ENCODE measurements around the gene DCHS1.

DCHS1 gene

GRCh38 chr11:6604081-6604626 lies 51.5 kb downstream of the DCHS1 start:
- peak overlapping the region; percentile 87 for H3K18ac ChIP-seq (ENCODE audit: low read length)
- peak overlapping the region; percentile 63 for H3K9ac ChIP-seq (ENCODE audit: low read length)
- no peaks in the 10 kb centered on the region for H3K27me3 ChIP-seq (ENCODE audit: insufficient read depth, low read length)
- peak overlapping the region; percentile 88 for H2BK120ac ChIP-seq (ENCODE audit: insufficient read depth, low read length, poor library complexity)
- H3K4me2 ChIP-seq (ENCODE audit: low read length), result peak overlapping the region; percentile 69
- H3K4me1 ChIP-seq (ENCODE audit: control insufficient read depth in 1 of 2, insufficient read depth in 2 of 2, low read length in 2 of 2), result peaks cover 12 to 25% of the 10 kb centered on the region in 2 experiments
- peak overlapping the region; percentile 93 for H2BK5ac ChIP-seq (ENCODE audit: low read depth, low read length, poor library complexity)
- no peaks in the 10 kb centered on the region for H3K9me3 ChIP-seq (ENCODE audit: insufficient read depth, low read depth, low read length)
- peaks cover 25% of the 10 kb centered on the region for H3K79me1 ChIP-seq (ENCODE audit: low read length)
- H3K23ac ChIP-seq (ENCODE audit: low read length), result no peak overlapping the region
- H4K8ac ChIP-seq (ENCODE audit: low read depth, low read length), result peak overlapping the region; percentile 88
- peak overlapping the region; percentile 33 for H2AK5ac ChIP-seq (ENCODE audit: low read length)
- peak overlapping the region; percentile 98 for H3K14ac ChIP-seq (ENCODE audit: low read length)
- H4K91ac ChIP-seq (ENCODE audit: low read depth, low read length), result peak overlapping the region; percentile 87
- peaks cover 32 to 42% of the 10 kb centered on the region in 2 experiments for H3K36me3 ChIP-seq (ENCODE audit: control insufficient read depth in 1 of 2, insufficient read depth in 2 of 2, low read length in 2 of 2)
- peak overlapping the region; percentile 98 for H4K12ac ChIP-seq (ENCODE audit: low read depth, low read length)
- peak; percentile 9 to 51 for DNase-seq
- no CpG with 5 or more reads among the region's 20 CpGs for WGBS (ENCODE audit: extremely low coverage, insufficient coverage, insufficient read length)
- peak overlapping the region; percentile 89 for H3K4ac ChIP-seq (ENCODE audit: low read depth, low read length)
- peak overlapping the region; percentile 72 for H2BK12ac ChIP-seq (ENCODE audit: low read length)
- peak overlapping the region; percentile 80 for H3K4me3 ChIP-seq (ENCODE audit: low read depth, low read length)
- H3K79me2 ChIP-seq (ENCODE audit: control insufficient read depth, insufficient read depth, low read length, poor library complexity), result peaks cover 27% of the 10 kb centered on the region
- H3K27ac ChIP-seq (ENCODE audit: low read depth, low read length), result peak overlapping the region; percentile 87
- H2AFZ ChIP-seq (ENCODE audit: insufficient read depth, low read length, poor library complexity), result peak overlapping the region; percentile 85

DNA sequence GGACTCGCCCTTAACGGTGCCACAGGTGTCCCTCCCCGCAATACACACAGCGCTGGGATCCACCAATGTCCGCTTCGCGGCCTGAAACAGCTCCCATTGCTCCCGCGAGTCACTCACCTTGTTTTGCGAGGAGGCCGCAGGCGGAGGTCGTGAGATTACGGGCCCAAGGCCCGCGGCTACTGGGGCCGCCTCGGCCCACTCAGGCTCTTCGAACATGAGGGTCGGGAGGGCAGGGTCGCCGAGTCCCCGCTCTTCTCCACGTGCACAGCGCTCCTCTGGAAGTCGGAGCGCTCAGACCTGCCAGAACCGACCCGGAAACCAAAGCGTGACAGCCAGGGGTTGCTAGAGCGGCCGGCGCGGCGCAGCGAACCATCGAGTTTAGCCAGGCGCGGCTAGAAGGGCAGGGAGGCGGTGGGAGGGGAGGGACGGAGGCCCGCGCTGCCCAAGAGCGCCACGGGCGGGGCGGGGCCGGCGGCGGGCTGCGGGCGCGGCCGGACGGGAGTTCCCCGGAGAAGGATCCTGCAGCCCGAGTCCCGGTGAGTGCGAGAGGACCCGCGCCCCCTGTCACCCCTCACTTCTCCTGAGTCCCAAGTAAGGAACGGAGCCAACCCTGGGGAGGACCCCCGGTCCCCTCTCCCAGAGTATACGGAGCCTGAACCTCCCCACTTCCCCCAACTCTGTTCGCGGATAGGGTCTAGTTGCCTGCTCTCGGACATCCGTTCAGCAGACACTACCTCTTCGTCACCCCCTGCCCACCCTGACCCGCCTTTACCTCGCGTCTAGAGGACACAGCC lies 52.1 kb downstream of the DCHS1 start, which contains the start of the genes ILK and RRP8:
Gene ILK (plus strand): TSS at position 488 of the 794 bp plus-strand sequence. CDS start 498 bp downstream, outside the sequence.
Gene RRP8 (minus strand): TSS at position 330 of the 794 bp plus-strand sequence. CDS start 114 bp downstream, at position 216.
- H3K79me1 ChIP-seq (ENCODE audit: low read length), result peaks cover 25% of the 10 kb centered on the region
- peaks cover 28 to 40% of the 10 kb centered on the region in 2 experiments for H3K36me3 ChIP-seq (ENCODE audit: control insufficient read depth in 1 of 2, insufficient read depth in 2 of 2, low read length in 2 of 2)
- H3K9me3 ChIP-seq (ENCODE audit: insufficient read depth, low read depth, low read length), result no peaks in the 10 kb centered on the region
- WGBS (ENCODE audit: extremely low coverage, insufficient coverage, insufficient read length), result no CpG with 5 or more reads among the region's 72 CpGs
- peak within 1 kb of the TSS; percentile 93 for H3K4me2 ChIP-seq (ENCODE audit: low read length)
- H3K27me3 ChIP-seq (ENCODE audit: insufficient read depth, low read length), result no peaks in the 10 kb centered on the region
- H3K23ac ChIP-seq (ENCODE audit: low read length), result no peak within 1 kb of the TSS
- peak within 1 kb of the TSS; percentile 93 for H2BK5ac ChIP-seq (ENCODE audit: low read depth, low read length, poor library complexity)
- H4K12ac ChIP-seq (ENCODE audit: low read depth, low read length), result peak within 1 kb of the TSS; percentile 98
- peak; percentile 73 to 90 for DNase-seq
- H3K18ac ChIP-seq (ENCODE audit: low read length), result peak within 1 kb of the TSS; percentile 87
- H3K14ac ChIP-seq (ENCODE audit: low read length), result peak within 1 kb of the TSS; percentile 98
- peaks cover 27% of the 10 kb centered on the region for H3K79me2 ChIP-seq (ENCODE audit: control insufficient read depth, insufficient read depth, low read length, poor library complexity)
- H3K4me1 ChIP-seq (ENCODE audit: control insufficient read depth in 1 of 2, insufficient read depth in 2 of 2, low read length in 2 of 2), result peaks cover 12 to 25% of the 10 kb centered on the region in 2 experiments
- peak within 1 kb of the TSS; percentile 87 for H3K27ac ChIP-seq (ENCODE audit: low read depth, low read length)
- H3K4ac ChIP-seq (ENCODE audit: low read depth, low read length), result peak within 1 kb of the TSS; percentile 89
- H2BK12ac ChIP-seq (ENCODE audit: low read length), result peak within 1 kb of the TSS; percentile 72
- peak within 1 kb of the TSS; percentile 93 for H3K9ac ChIP-seq (ENCODE audit: low read length)
- H3K4me3 ChIP-seq (ENCODE audit: low read depth, low read length), result peak within 1 kb of the TSS; percentile 80
- peak within 1 kb of the TSS; percentile 95 for H4K8ac ChIP-seq (ENCODE audit: low read depth, low read length)
- peak within 1 kb of the TSS; percentile 88 for H2BK120ac ChIP-seq (ENCODE audit: insufficient read depth, low read length, poor library complexity)
- peak within 1 kb of the TSS; percentile 61 for H2AK5ac ChIP-seq (ENCODE audit: low read length)
- peak within 1 kb of the TSS; percentile 87 for H4K91ac ChIP-seq (ENCODE audit: low read depth, low read length)
- peak within 1 kb of the TSS; percentile 89 for H2AFZ ChIP-seq (ENCODE audit: insufficient read depth, low read length, poor library complexity)

DNA sequence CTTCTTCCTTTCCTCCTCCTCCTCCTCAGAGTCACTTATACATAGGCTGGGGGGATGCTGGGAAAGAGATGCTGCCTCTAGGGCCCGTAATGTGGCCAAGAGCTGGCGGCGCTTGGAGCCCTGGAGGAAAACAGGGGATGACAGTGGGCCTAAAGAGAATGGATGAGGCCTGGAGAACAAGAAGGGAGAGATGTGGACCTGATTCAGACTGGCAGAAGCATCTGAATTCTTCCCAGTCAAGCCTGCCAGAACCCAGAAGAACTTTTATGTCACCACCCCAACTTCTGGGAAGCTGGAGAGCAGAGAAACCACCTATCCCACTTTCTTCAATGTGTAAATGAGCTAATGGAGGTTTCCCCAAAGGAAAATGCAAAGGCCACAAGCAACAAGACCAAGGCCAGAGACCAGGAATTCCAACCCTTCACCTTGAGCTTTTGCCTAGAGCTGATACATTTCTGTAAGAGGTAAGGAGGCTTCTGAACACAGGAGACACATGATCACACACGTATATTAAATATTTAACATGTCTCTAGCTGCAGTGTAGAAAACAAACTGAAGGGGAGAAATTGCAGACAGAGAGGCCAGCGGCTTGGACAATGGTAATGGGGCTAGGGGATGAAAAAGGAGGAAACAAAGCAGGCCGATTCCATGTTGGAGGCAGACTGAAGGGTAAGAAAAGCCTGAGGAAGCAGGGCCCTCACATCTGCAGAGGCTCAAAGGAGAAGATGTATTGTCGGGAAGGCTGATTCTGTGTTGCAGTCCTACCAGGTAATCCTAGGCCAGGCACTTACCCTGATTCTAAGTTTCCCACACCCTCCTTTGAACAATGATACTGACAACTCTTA lies 53.3 kb downstream of the DCHS1 start:
- Histone ChIP-seq H3K9ac (ENCODE audit: low read length) (peak overlapping the region; percentile 45), H3K18ac (ENCODE audit: low read length) (no peak overlapping the region), H2AFZ (ENCODE audit: insufficient read depth, low read length, poor library complexity) (no peak overlapping the region), H3K4me2 (ENCODE audit: low read length) (peak overlapping the region; percentile 93), H4K8ac (ENCODE audit: low read depth, low read length) (no peak overlapping the region), H3K14ac (ENCODE audit: low read length) (peak overlapping the region; percentile 52), H3K79me1 (ENCODE audit: low read length) (peaks cover 18% of the 10 kb centered on the region), H3K4me3 (ENCODE audit: low read depth, low read length) (peak overlapping the region; percentile 42), H4K12ac (ENCODE audit: low read depth, low read length) (no peak overlapping the region), H2AK5ac (ENCODE audit: low read length) (peak overlapping the region; percentile 61), H3K27ac (ENCODE audit: low read depth, low read length) (no peak overlapping the region), H2BK12ac (ENCODE audit: low read length) (no peak overlapping the region), H3K4me1 (ENCODE audit: control insufficient read depth in 1 of 2, insufficient read depth in 2 of 2, low read length in 2 of 2) (peaks cover 5 to 15% of the 10 kb centered on the region in 2 experiments), H3K79me2 (ENCODE audit: control insufficient read depth, insufficient read depth, low read length, poor library complexity) (peaks cover 27% of the 10 kb centered on the region), H4K91ac (ENCODE audit: low read depth, low read length) (no peak overlapping the region), H3K9me3 (ENCODE audit: insufficient read depth, low read depth, low read length) (no peaks in the 10 kb centered on the region), H3K36me3 (ENCODE audit: control insufficient read depth in 1 of 2, insufficient read depth in 2 of 2, low read length in 2 of 2) (peaks cover 21 to 33% of the 10 kb centered on the region in 2 experiments), H2BK120ac (ENCODE audit: insufficient read depth, low read length, poor library complexity) (no peak overlapping the region), H3K27me3 (ENCODE audit: insufficient read depth, low read length) (no peaks in the 10 kb centered on the region), H2BK5ac (ENCODE audit: low read depth, low read length, poor library complexity) (no peak overlapping the region), H3K4ac (ENCODE audit: low read depth, low read length) (peak overlapping the region; percentile 11), H3K23ac (ENCODE audit: low read length) (no peak overlapping the region)
- no CpG with 5 or more reads among the region's 7 CpGs for WGBS (ENCODE audit: extremely low coverage, insufficient coverage, insufficient read length)
- no peak for DNase-seq

DNA sequence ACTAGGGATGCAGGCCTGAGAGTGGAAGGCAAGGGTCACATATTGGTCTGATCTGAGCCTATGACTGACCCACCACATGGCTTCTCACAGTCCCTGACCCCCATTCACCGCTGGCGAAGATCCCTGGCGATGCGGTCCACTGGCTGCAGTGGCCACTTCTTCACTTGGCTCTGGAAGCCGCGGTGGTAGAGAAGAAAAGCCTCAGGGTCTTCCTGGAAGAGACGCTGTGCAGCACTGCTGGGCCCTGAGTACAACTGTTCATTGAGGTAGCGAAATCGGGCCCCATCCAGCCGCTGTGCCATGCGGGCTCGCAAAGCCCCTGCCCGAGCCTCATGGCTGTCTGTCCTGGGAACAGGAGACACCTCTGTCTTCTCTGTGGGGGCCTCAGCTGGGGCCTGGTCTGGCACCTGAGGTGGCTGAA lies 54.6 kb downstream of the DCHS1 start:
- H3K4me3 ChIP-seq (ENCODE audit: low read depth, low read length), result no peak overlapping the region
- H4K12ac ChIP-seq (ENCODE audit: low read depth, low read length), result no peak overlapping the region
- no peaks in the 10 kb centered on the region for H3K27me3 ChIP-seq (ENCODE audit: insufficient read depth, low read length)
- no peak overlapping the region for H3K4me2 ChIP-seq (ENCODE audit: low read length)
- no peak overlapping the region for H3K14ac ChIP-seq (ENCODE audit: low read length)
- H3K4ac ChIP-seq (ENCODE audit: low read depth, low read length), result no peak overlapping the region
- H3K79me2 ChIP-seq (ENCODE audit: control insufficient read depth, insufficient read depth, low read length, poor library complexity), result peaks cover 23% of the 10 kb centered on the region
- no peak overlapping the region for H3K23ac ChIP-seq (ENCODE audit: low read length)
- H2AFZ ChIP-seq (ENCODE audit: insufficient read depth, low read length, poor library complexity), result no peak overlapping the region
- H3K79me1 ChIP-seq (ENCODE audit: low read length), result peaks cover 14% of the 10 kb centered on the region
- no peaks in the 10 kb centered on the region for H3K9me3 ChIP-seq (ENCODE audit: insufficient read depth, low read depth, low read length)
- no CpG with 5 or more reads among the region's 13 CpGs for WGBS (ENCODE audit: extremely low coverage, insufficient coverage, insufficient read length)
- peaks cover 21 to 35% of the 10 kb centered on the region in 2 experiments for H3K36me3 ChIP-seq (ENCODE audit: control insufficient read depth in 1 of 2, insufficient read depth in 2 of 2, low read length in 2 of 2)
- H2BK5ac ChIP-seq (ENCODE audit: low read depth, low read length, poor library complexity), result no peak overlapping the region
- no peak overlapping the region for H3K27ac ChIP-seq (ENCODE audit: low read depth, low read length)
- H4K8ac ChIP-seq (ENCODE audit: low read depth, low read length), result no peak overlapping the region
- no peak overlapping the region for H4K91ac ChIP-seq (ENCODE audit: low read depth, low read length)
- no peak for DNase-seq
- H3K18ac ChIP-seq (ENCODE audit: low read length), result no peak overlapping the region
- H3K9ac ChIP-seq (ENCODE audit: low read length), result peak overlapping the region; percentile 10
- peaks cover 0 to 10% of the 10 kb centered on the region in 2 experiments for H3K4me1 ChIP-seq (ENCODE audit: control insufficient read depth in 1 of 2, insufficient read depth in 2 of 2, low read length in 2 of 2)
- H2BK120ac ChIP-seq (ENCODE audit: insufficient read depth, low read length, poor library complexity), result no peak overlapping the region
- no peak overlapping the region for H2BK12ac ChIP-seq (ENCODE audit: low read length)
- H2AK5ac ChIP-seq (ENCODE audit: low read length), result no peak overlapping the region

Data from trophoblast cell (in vitro differentiated cells and primary cell).